ENCODE results near the gene PIEZO1. TPM values are rescaled to one million over a fixed set of nuclear protein-coding genes. Genes with fewer than 3 reads are reported as not detected.

The PIEZO1 gene
- total and polyA plus RNA-seq, 9 of the 15 experiments (the other 6 are each of a cell fraction or from before 2014, with no cell fraction given): 3.6 to 432 (median 131) TPM

DNA sequence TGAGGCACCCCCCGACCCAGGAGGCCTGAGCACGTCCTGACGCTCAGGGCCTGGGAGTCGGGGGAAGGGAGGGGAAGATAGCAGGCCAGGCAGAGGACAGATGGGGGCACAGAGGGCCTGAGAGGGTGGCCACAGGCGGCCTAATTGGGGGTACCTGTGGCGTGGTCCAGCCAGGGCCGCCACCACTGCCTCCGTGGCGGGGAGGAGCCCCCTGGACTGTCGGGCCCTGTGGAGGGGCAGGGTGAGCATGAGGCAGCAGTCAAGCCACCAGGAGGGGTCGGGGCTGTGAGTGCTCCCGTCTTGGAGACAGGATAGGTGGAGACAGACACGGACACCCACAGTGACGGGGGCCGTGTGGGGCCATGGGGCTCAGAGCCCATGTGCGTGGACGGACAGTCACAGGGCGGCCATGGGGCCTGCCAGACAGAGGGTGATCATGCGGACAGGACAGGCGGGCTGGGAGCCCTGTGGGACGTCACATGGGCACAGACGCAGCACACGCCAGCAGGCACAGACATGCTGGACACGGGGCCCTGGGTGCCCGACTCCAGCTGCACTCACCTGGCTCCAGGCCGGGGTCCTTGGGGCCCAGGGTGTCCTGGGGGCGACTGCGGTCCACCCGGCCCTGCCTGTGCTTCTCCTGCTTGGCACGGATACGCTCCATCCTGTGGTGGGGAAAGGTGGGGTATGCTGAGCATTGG lies 60.0 kb downstream of the PIEZO1 start:
- 96% methylated on average over 31 of the region's 31 CpGs for WGBS (ENCODE audit: insufficient coverage, low coverage, missing lambda C conversion rate)
- DNase-seq (ENCODE audit: extremely low read depth in 1 of 4, low spot score in 3 of 4) (no peak), ATAC-seq (no peak; the same call in 1 of the 3 replicates), FAIRE-seq (no peak)
- intact Hi-C loops (cut with micrococcal nuclease) (no loop called here), in situ Hi-C loops (cut with MboI) (no loop called here)
- Histone ChIP-seq H3K36me3 (ENCODE audit: control insufficient read depth, insufficient read depth, low read length) (peaks cover 86% of the 10 kb centered on the region; the same call in 2 of the 3 replicates), H3K4me2 (ENCODE audit: insufficient read depth, low read length) (no peak overlapping the region), H3K79me2 (ENCODE audit: control insufficient read depth, insufficient read depth, low read length) (no peaks in the 10 kb centered on the region), H3K4me1 (replicated peaks in 1 of 2; ENCODE audit: control insufficient read depth in 2 of 2, insufficient read depth in 2 of 2, low read length in 2 of 2) (peaks cover 0 to 54% of the 10 kb centered on the region in 2 experiments; a peak in 2 of 5 replicates), H3K9me3 (replicated peaks; ENCODE audit: control insufficient read depth, insufficient read depth, low read depth, low read length) (no peaks in the 10 kb centered on the region), H3K27me3 (ENCODE audit: control insufficient read depth in 2 of 2, insufficient read depth in 2 of 2, low read length in 2 of 2) (no peaks in the 10 kb centered on the region), H4K20me1 (replicated peaks; ENCODE audit: control insufficient read depth, insufficient read depth, low read length) (no peaks in the 10 kb centered on the region; the same call in 1 of the 2 replicates), H3K9me1 (ENCODE audit: control insufficient read depth, insufficient read depth, low read length) (no peaks in the 10 kb centered on the region), H2AFZ (ENCODE audit: low read depth, low read length) (no peak overlapping the region), H3K9ac (ENCODE audit: insufficient read depth in 1 of 2, low read depth in 2 of 2, low read length in 2 of 2) (no peak overlapping the region), H3K27ac (ENCODE audit: extremely low read depth, low read depth, low read length) (no peak overlapping the region), H3K4me3 (no peak overlapping the region)
- ChIA-PET POLR2A (interaction anchor here (0.7 to 1.0 kb wide), 2 partner anchors 10 to 12 kb away, joined by 5 read pairs; no protein-coding TSS in a partner anchor), CTCF (ENCODE audit: low intra/inter-chr PET ratio) (no interaction called here)
- no TSS peak for BruUV-seq (replicated peaks)
- TF ChIP-seq ZNF707 (CRISPR knock-in tag; conservative IDR thresholded peaks at IDR 0.05): no peak
- peak; percentile 29 for TF ChIP-seq RBM22 (IDR thresholded peaks at IDR 0.05; ENCODE audit: low read depth, low read length, poor library complexity, severe bottlenecking)
- TF ChIP-seq SUPT5H (IDR thresholded peaks at IDR 0.05): 0 out of 2 replicates have a peak, but pooled peaks have one; percentile 7
- TF ChIP-seq MXI1 (IDR thresholded peaks at IDR 0.05; ENCODE audit: low read depth, low read length): no peak
- TF ChIP-seq SP1 (CRISPR knock-in tag; IDR thresholded peaks at IDR 0.05): no peak
